PFSK-1 (cell line): Measurements from ENCODE around the gene NKX2-3.

ENCODE experiments used
- FOXP2 ChIP-seq: optimal IDR thresholded peaks from 2 replicates; pipeline ENCODE3; 2011; ENCODE audit warnings: borderline replicate concordance, control low read depth, inconsistent platforms; ENCODE audit not compliant: insufficient read depth; ENCODE audit errors: extremely low read length, extremely low read depth
- POLR2AphosphoS5 ChIP-seq: IDR thresholded peaks from 2 replicates; pipeline ENCODE4 v1.6.1; 2012; ENCODE audit warnings: low read depth, mild to moderate bottlenecking, control low read depth, low read length, moderate library complexity
- SIN3A ChIP-seq: IDR thresholded peaks from 2 replicates; pipeline ENCODE4 v1.6.1; 2012; ENCODE audit warnings: mild to moderate bottlenecking, low read length, moderate library complexity, borderline replicate concordance; ENCODE audit not compliant: insufficient read depth
- TAF1 ChIP-seq: IDR thresholded peaks from 2 replicates; pipeline ENCODE4 v1.6.1; 2012; ENCODE audit warnings: low read length, control low read depth, borderline replicate concordance; ENCODE audit not compliant: insufficient read depth
- TF ChIP-seq, protein P1 (sequence below), 2 experiments: IDR thresholded peaks; 2 replicates each; pipeline versions ENCODE4 v1.6.1 to v1.8.0; 2011 to 2012; ENCODE audit warnings: low read depth in 2 of 2, low read length in 2 of 2, control low read depth in 1 of 2, inconsistent platforms in 1 of 2, mild to moderate bottlenecking in 1 of 2, moderate library complexity in 1 of 2; ENCODE audit not compliant: insufficient read depth in 1 of 2

The NKX2-3 gene

DNA sequence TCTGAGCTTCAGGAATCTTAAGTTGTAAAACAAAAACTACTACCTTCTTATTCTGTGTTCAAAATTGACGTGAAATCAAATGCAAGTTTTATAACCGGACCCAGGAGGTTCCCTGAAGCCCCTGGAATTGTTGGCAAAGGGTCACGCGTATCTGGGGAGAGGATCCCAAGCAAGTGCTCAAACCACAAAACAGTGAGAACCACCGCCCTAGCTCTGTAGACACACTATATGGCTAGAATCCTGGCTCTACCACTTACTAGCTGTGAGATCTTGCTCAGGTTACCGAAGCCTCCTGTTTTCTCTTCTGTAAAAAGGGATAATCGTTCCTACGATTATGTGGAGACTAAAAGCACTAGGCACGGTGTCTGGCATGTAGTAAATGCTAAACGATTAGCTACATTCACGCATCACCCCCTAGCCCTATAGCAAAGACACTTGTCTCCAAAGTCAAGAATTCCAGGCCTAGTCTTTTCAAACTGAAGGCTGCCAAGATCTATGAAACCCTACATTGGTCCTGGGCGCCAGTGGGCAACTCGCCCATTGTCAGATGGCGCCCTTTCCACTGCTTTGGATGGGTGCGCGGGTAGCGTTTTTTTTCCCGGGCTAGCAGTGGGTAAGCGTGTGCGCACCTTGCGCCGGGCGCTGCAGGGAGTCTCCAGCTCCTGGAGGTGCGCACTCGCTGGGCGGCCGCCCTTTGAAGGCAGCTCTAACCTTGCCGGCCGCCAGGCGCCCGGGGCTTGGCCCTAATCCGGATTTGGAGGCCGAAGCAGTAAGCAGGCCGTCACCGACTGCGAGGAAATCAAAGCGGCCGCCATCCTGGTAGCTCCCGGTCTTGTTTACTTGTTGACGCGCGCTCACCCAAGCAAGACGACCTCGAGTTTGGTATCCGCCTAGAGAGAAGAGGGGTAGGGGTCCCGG lies 11.6 kb upstream of the NKX2-3 start:
- no peak for TF ChIP-seq TAF1
- TF ChIP-seq FOXP2 = no peak
- no peak for TF ChIP-seq SIN3A
- TF ChIP-seq, protein P1, sequence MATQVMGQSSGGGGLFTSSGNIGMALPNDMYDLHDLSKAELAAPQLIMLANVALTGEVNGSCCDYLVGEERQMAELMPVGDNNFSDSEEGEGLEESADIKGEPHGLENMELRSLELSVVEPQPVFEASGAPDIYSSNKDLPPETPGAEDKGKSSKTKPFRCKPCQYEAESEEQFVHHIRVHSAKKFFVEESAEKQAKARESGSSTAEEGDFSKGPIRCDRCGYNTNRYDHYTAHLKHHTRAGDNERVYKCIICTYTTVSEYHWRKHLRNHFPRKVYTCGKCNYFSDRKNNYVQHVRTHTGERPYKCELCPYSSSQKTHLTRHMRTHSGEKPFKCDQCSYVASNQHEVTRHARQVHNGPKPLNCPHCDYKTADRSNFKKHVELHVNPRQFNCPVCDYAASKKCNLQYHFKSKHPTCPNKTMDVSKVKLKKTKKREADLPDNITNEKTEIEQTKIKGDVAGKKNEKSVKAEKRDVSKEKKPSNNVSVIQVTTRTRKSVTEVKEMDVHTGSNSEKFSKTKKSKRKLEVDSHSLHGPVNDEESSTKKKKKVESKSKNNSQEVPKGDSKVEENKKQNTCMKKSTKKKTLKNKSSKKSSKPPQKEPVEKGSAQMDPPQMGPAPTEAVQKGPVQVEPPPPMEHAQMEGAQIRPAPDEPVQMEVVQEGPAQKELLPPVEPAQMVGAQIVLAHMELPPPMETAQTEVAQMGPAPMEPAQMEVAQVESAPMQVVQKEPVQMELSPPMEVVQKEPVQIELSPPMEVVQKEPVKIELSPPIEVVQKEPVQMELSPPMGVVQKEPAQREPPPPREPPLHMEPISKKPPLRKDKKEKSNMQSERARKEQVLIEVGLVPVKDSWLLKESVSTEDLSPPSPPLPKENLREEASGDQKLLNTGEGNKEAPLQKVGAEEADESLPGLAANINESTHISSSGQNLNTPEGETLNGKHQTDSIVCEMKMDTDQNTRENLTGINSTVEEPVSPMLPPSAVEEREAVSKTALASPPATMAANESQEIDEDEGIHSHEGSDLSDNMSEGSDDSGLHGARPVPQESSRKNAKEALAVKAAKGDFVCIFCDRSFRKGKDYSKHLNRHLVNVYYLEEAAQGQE (IDR thresholded peaks at IDR 0.05; ENCODE audit: insufficient read depth in 1 of 2, low read depth in 2 of 2, low read length in 2 of 2) = no peak
- no peak for TF ChIP-seq POLR2AphosphoS5

DNA sequence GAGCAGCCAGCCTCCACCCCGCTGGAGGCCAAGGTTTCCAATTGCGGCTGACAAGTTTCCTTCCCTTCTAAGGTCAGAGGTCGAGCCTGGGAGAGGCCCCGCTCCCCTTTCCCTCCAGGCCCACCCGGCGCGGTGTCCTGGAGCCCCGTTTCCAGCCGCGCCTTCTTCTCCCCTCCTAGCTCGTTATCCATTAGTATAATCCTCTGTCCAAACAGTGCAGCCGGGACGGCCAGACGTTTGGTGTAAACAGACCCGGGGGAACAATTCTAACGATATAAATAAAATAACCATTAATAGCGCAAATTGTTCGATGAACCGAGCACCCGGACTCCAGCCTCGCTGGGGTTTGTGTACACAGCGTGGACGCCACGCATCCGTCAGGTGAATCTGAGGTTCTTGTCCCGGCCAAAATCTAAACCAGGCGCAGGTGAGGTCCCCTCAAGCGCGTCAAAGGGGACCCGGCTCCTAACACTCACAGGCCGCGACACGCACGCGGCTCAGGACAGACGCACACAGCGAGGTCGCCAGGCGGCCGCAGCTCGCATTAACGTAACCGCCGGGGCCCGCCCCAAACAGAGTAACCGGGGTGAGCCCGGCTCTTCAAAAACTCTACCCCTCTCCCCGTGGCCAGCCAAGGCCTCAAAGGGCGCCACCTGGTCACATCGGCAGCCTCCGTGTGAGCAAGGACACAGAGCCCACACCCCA lies 10.8 kb upstream of the NKX2-3 start:
- TF ChIP-seq, protein P1 (IDR thresholded peaks at IDR 0.05; ENCODE audit: insufficient read depth in 1 of 2, low read depth in 2 of 2, low read length in 2 of 2) = no peak
- TF ChIP-seq TAF1 = no peak
- TF ChIP-seq POLR2AphosphoS5 = no peak
- no peak for TF ChIP-seq FOXP2
- no peak for TF ChIP-seq SIN3A

DNA sequence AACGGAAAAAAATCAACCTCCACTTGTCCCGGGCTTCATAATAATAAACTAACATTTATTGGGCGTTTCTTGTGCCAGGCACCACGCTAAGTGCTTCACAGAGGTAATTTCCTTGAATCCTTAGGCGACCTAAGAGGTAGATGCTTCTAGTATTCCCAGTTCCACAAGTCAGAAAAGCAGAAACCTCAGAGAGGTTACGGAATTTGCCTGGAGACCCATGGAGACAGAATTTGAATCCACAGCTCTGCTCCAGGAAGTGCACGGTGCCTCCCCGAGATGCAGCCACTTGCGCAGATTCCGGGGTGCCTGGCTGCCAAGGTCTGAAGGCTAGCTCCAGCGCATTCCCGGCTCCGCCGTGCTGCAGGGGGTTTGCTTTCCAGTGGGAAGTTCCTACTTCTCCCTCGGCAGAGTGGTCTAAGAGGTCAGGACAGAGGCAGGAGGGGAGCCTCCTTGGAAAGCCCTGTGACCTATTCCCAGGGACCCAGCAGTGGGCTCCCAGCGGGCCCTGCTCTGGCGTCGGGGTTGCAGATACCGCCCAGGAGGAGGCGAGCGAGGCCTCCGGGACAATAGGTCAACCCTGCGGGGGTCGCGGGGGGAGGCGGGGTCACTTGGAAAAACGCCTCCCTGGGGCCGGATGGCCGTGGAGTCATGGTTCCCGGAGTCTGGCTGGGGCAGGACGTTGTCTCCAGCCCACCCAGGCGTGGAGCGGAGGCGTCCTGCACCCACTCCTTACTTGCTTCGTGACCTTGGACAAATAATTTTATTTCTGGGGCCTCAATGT lies 10.1 kb upstream of the NKX2-3 start:
- TF ChIP-seq SIN3A (no peak), POLR2AphosphoS5 (no peak), TAF1 (no peak), FOXP2 (no peak)
- TF ChIP-seq, protein P1 (IDR thresholded peaks at IDR 0.05; ENCODE audit: insufficient read depth in 1 of 2, low read depth in 2 of 2, low read length in 2 of 2) = no peak

DNA sequence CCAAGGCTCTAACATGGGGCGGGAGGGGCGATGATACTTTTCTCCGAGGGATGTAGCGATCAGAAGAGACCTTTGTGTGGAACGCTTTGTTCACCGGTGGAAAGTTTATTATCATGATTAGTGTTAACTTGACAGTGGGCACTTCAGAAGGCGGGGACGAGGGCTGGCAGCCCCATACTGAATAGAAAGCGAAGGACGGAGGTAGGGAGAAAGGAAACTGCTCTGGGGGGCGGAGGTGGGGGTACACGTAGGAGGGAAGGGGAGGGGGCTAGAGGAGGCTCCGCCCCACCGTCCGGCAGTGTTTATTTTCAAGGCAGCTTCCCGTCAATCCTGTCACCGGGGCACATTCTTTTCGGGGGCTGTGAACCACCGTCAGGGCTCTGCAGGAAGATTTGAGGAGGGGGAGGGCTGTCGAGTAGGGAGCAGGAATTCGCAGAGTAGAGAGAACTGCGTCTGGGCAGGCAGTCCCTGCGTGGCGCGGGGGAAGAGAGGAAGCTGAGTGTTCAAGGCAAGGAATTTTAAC lies 9.4 kb upstream of the NKX2-3 start:
- TF ChIP-seq SIN3A (no peak), FOXP2 (no peak)
- TF ChIP-seq, protein P1 (IDR thresholded peaks at IDR 0.05; ENCODE audit: insufficient read depth in 1 of 2, low read depth in 2 of 2, low read length in 2 of 2) = no peak
